MCF 10A (cell line): ENCODE results near the gene ACTL7A. TPM values are rescaled to one million over a fixed set of nuclear protein-coding genes. Genes with fewer than 3 reads are reported as not detected.
A peak's percentile ranks its signal among the peaks of the same experiment; 100 is the strongest.
"Not testable (repeated sequence)": the region's sequence is repeated elsewhere in the genome, so short reads cannot be mapped to it uniquely, and the experiment has no call there.

Experiments used
- BruUV-seq: library from RNA; stranded (reverse); fragments of 400-500 nt; replicated peaks from 2 replicates; lab custom pipeline; 2021; lab: Mats Ljungman, UMichigan
- CTCF ChIA-PET: fragments of 300-600 bp; sonication (Branson Sonifier 250); formaldehyde crosslinking; extraction: SDS; loops from one replicate; lab custom pipeline; 2021; ENCODE audit warnings: antibody characterized with exemption, inconsistent platforms; lab: Yijun Ruan, JAX
- POLR2A ChIA-PET: fragments of 300-600, 350-650 bp; sonication (Branson Sonifier 250); formaldehyde crosslinking; extraction: SDS; loops from one replicate; lab custom pipeline; 2020; ENCODE audit warnings: antibody characterized with exemption, inconsistent platforms; lab: Yijun Ruan, JAX
- DNase-seq: peaks from one replicate; pipeline ENCODE4 v3.0.0-alpha.2; 2018; ENCODE audit not compliant: unreplicated experiment
- H3K27ac Mint-ChIP-seq: one replicate; pipeline ENCODE4 v1.8.0; 2022; ENCODE audit warnings: mild to moderate bottlenecking, low read depth, mixed read lengths; ENCODE audit not compliant: unreplicated experiment
- H3K27me3 Mint-ChIP-seq: one replicate; pipeline ENCODE4 v1.8.0; 2022; ENCODE audit warnings: mixed read lengths; ENCODE audit not compliant: insufficient read depth, unreplicated experiment
- H3K36me3 Mint-ChIP-seq: one replicate; pipeline ENCODE4 v1.8.0; 2022; ENCODE audit warnings: mild to moderate bottlenecking, moderate library complexity, mixed read lengths; ENCODE audit not compliant: insufficient read depth, unreplicated experiment
- H3K4me1 Mint-ChIP-seq: one replicate; pipeline ENCODE4 v1.8.0; 2022; ENCODE audit warnings: mixed read lengths; ENCODE audit not compliant: insufficient read depth, unreplicated experiment
- H3K4me3 Mint-ChIP-seq: one replicate; pipeline ENCODE4 v1.8.0; 2022; ENCODE audit warnings: mild to moderate bottlenecking, moderate library complexity, mixed read lengths; ENCODE audit not compliant: unreplicated experiment
- H3K9me3 Mint-ChIP-seq: one replicate; pipeline ENCODE4 v1.8.0; 2022; ENCODE audit warnings: mixed read lengths; ENCODE audit not compliant: unreplicated experiment
- intact Hi-C: fragments of 100-400 bp; cut with micrococcal nuclease; formaldehyde crosslinking; loops from 2 replicates; pipeline ENCODE4 v1.14.1; 2022
- total RNA-seq: library from RNA; stranded (reverse); gene quantifications from 2 replicates; pipeline ENCODE4 v1.2.3, GENCODE V29; 2022
- TF ChIP-seq, protein P1 (sequence below): fragments of 200-600 bp; IDR thresholded peaks from one replicate; pipeline ENCODE4 v1.8.0; 2022; ENCODE audit warnings: antibody characterized with exemption, mild to moderate bottlenecking; ENCODE audit not compliant: unreplicated experiment

Gene ACTL7A
- total RNA-seq, 1 experiment from 2014 or later, result not detected

DNA sequence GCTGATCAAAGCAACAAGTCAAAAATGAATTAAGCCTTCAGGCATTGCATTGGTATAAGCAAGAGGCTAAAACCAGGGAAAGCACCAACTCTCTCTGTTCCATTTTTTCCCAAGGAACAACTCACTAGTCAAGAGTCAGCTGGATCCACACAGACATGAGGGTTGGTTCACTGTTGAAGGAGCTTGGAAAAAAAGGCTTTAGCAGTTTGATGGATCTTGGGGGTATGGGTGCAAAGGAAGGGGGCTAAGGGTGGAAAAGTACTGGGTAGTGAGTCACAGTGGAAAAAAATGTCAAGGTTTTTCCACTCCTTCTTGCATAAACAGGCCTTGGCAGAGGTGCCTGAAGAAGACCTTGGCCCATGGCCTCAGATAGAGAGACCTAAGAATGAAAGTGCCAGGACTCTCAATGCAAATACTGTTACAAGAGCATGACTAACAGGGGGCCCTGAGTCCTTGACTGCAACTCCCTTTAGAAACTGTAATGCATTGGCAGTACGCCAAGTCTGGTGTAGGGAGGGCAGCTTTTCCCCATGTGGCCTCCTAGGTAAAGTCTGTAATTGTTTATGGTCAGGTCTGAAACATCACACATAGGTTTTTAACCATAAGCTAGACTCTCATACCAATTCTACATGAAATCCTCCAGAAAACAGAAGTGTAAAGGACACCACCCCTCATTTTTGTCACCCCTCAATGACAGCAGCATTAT lies 23.7 kb downstream of the ACTL7A start:
- Mint-ChIP-seq H3K4me3 (no peak overlapping the region), H3K36me3 (peaks cover 41% of the 10 kb centered on the region), H3K27me3 (no peaks in the 10 kb centered on the region), H3K9me3 (no peaks in the 10 kb centered on the region), H3K27ac (peak overlapping the region; percentile 35), H3K4me1 (peaks cover 18% of the 10 kb centered on the region)
- TF ChIP-seq, protein P1, sequence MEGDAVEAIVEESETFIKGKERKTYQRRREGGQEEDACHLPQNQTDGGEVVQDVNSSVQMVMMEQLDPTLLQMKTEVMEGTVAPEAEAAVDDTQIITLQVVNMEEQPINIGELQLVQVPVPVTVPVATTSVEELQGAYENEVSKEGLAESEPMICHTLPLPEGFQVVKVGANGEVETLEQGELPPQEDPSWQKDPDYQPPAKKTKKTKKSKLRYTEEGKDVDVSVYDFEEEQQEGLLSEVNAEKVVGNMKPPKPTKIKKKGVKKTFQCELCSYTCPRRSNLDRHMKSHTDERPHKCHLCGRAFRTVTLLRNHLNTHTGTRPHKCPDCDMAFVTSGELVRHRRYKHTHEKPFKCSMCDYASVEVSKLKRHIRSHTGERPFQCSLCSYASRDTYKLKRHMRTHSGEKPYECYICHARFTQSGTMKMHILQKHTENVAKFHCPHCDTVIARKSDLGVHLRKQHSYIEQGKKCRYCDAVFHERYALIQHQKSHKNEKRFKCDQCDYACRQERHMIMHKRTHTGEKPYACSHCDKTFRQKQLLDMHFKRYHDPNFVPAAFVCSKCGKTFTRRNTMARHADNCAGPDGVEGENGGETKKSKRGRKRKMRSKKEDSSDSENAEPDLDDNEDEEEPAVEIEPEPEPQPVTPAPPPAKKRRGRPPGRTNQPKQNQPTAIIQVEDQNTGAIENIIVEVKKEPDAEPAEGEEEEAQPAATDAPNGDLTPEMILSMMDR, result no peak
- BruUV-seq, result no TSS peak
- POLR2A ChIA-PET, result interaction anchor here (0.5 to 2.0 kb wide), 4 partner anchors 17 to 333 kb away, joined by 3 to 11 read pairs (median 4); no protein-coding TSS in a partner anchor
- CTCF ChIA-PET, result interaction anchor here (0.6 to 1.6 kb wide), 4 partner anchors 35 to 80 kb away, joined by 3 to 6 read pairs (median 3); partner anchors contain the start of genes ABITRAM and ELP1
- DNase-seq, result peak; percentile 96
- intact Hi-C loops, result loop anchor here (5.0 kb wide), 1 partner anchor 33 kb away; no protein-coding TSS in a partner anchor

DNA sequence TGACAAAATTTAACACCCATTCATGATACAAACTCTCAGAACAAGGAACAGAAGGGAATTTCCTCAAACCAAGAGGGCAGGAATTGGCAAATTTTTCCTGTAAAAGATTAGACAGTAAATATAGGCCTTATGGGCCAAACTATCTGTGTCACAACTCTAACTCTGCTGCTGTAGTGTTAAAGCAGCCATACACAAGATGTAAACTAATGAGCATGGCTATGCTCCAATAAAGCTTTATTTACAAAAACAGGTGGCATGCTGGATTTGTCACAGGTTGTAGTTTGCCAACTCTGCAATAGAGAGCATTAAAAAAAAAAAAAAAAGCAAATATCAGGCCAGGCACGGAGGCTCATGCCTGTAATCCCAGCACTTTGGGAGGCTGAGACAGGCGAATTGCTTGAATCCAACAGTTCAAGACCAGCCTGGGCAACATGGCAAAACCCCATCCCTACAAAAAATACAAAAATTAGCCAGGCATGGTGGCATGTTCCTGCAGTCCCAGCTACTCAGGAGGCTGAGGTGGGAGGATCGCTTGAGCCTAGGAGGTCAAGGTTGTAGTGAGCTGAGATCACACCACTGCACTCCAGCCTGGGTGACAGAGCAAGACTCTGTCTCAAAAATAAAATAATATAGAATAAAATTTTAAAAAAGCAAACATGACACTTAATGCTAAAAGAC lies 24.7 kb downstream of the ACTL7A start:
- not testable (repeated sequence) for H3K9me3 Mint-ChIP-seq, H3K4me3 Mint-ChIP-seq, BruUV-seq, H3K27me3 Mint-ChIP-seq
- Mint-ChIP-seq H3K36me3 (peaks cover 43% of the 10 kb centered on the region), H3K4me1 (peaks cover 18% of the 10 kb centered on the region), H3K27ac (peak overlapping the region; percentile 35)
- ChIA-PET POLR2A (interaction anchor here (1.0 to 2.0 kb wide), 3 partner anchors 17 to 26 kb away, joined by 3 to 11 read pairs (median 3); no protein-coding TSS in a partner anchor), CTCF (interaction anchor here (0.6 to 1.6 kb wide), 2 partner anchors 36 to 47 kb away, joined by 3 to 6 read pairs; partner anchors contain the start of genes ABITRAM and ELP1)
- intact Hi-C loops, result loop anchor here (5.0 kb wide), 1 partner anchor 34 kb away; no protein-coding TSS in a partner anchor
- peak; percentile 15 for DNase-seq

DNA sequence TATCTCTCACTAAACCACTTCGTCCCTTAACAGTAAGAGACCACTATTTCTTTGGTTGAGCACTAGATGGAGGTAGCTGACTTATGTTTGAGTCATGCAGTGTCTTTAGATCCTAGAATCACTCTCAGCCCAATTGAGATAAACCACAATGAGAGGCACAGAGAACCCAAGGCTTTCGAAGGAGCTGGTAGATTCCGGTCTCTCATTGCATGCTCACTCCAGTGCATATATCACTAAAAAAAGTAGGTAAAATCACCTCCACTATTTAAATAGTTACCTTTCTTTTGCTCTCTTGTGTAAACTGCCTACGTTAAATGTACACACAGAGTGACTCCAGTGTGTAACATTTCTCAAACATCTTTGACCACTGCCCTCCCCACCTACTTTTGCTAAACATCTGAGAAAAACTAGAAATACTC lies 27.6 kb downstream of the ACTL7A start:
- BruUV-seq, result no TSS peak
- no peaks in the 10 kb centered on the region for H3K9me3 Mint-ChIP-seq
- peaks cover 18% of the 10 kb centered on the region for H3K4me1 Mint-ChIP-seq
- no peaks in the 10 kb centered on the region for H3K27me3 Mint-ChIP-seq
- ChIA-PET POLR2A (interaction anchor here (0.7 kb wide), 1 partner anchor 294 kb away, joined by 3 read pairs; no protein-coding TSS in a partner anchor), CTCF (interaction anchor here (0.6 to 1.2 kb wide), 8 partner anchors 10 to 145 kb away, joined by 3 to 7 read pairs (median 3); no protein-coding TSS in a partner anchor)
- H3K4me3 Mint-ChIP-seq, result no peak overlapping the region
- DNase-seq, result peak; percentile 4
- TF ChIP-seq, protein P1, result no peak
- H3K27ac Mint-ChIP-seq, result no peak overlapping the region
- peaks cover 58% of the 10 kb centered on the region for H3K36me3 Mint-ChIP-seq
- intact Hi-C loops, result loop anchor here (5.0 kb wide), 1 partner anchor 37 kb away; no protein-coding TSS in a partner anchor

DNA sequence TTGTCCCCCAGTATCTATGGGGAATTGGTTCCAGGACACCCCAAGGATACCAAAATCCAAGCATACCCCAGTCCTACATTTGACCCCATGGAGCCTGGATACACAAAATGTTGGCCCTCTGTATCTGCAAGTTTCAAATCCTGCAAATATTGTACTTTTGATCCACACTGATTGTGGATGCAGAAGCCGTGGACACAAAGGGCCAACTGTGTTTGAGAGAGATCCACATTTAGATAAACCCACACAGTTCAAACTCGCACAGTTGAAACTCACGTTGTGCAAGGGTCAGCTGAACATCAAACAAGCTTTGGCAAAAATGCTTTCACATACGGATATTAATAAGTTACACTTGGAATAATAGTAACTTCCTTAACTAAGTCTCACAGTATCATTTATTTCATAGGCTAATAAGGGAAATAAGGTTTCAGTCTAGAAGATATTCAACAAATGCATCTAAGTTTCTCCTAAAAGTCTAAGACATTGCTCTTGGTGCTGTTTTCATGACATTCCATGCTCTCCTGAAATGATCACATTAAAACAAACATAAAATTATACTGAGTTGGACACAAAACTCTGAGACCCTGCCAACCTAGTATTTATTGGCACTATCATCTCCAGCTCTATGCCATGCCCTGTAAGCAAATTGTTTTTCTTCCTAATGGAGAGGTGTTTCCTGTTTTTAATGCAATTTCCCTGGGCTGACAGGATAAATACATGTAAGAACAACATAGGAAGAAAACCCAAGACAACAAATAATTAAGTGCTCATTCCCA lies 32.3 kb downstream of the ACTL7A start:
- intact Hi-C loops, result no loop called here
- no peak overlapping the region for H3K27ac Mint-ChIP-seq
- ChIA-PET CTCF (interaction anchor here (0.6 kb wide), 1 partner anchor 73 kb away, joined by 3 read pairs; no protein-coding TSS in a partner anchor), POLR2A (interaction anchor here (0.6 to 0.9 kb wide), 2 partner anchors 10 to 36 kb away, joined by 3 to 4 read pairs; no protein-coding TSS in a partner anchor)
- no peak overlapping the region for H3K4me3 Mint-ChIP-seq
- no peaks in the 10 kb centered on the region for H3K4me1 Mint-ChIP-seq
- no peak for DNase-seq
- TF ChIP-seq, protein P1, result no peak
- H3K9me3 Mint-ChIP-seq, result no peaks in the 10 kb centered on the region
- peaks cover 96% of the 10 kb centered on the region for H3K36me3 Mint-ChIP-seq
- H3K27me3 Mint-ChIP-seq, result no peaks in the 10 kb centered on the region
- BruUV-seq, result no TSS peak
